Measurements from ENCODE around the gene PLXNB2.

PLXNB2 gene

GRCh38 chr22:50244420-50245213 lies 62.8 kb downstream of the PLXNB2 start, which contains the start of gene TUBGCP6:
Gene TUBGCP6 (minus strand): TSS chr22:50245023. CDS start chr22:50244459, 564 bp downstream.
- Mint-ChIP-seq H3K4me1 (peaks cover 78% of the 10 kb centered on the region), H3K9me3 (no peaks in the 10 kb centered on the region), H3K4me3 (peak within 1 kb of the TSS; percentile 99 to 100), H3K27ac (peak within 1 kb of the TSS; percentile 99 to 100), H3K27me3 (no peaks in the 10 kb centered on the region)
- ATAC-seq (peak; percentile 91), DNase-seq (peak; percentile 87 to 91)

GRCh38 chr22:50243685-50244419 lies 63.6 kb downstream of the PLXNB2 start:
- Mint-ChIP-seq H3K27ac (peak overlapping the region; percentile 99 to 100), H3K27me3 (no peaks in the 10 kb centered on the region), H3K4me3 (peak overlapping the region; percentile 99 to 100), H3K4me1 (peaks cover 74% of the 10 kb centered on the region), H3K9me3 (no peaks in the 10 kb centered on the region)
- ATAC-seq, result no peak
- DNase-seq, result no peak

DNA sequence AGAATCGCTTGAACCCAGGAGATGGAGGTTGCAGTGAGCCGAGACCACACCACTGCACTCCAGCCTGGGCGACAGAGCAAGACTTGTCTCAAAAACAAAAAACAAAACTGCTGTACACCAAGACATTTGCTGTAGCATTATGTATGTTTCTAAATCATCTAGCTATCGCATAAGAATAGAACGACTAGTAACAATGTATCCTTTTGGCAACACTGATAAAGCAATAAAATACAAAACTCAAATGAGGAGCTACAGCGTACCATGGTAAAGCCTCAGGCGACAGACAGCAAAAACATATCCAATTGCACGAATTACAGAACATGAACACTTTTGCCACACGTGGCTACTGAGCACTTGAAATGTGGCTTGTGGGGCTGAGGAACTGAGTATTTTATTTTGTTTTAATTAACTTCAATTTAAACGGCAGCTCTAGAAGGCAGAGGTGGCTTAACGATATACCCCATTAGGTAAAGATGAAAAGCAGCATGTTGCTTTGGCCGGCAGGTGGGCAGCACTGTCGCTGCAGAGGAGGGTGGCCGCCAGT lies 65.0 kb downstream of the PLXNB2 start:
- Mint-ChIP-seq H3K27ac (peak overlapping the region in 1 of 2 donors; percentile 42), H3K4me3 (peak overlapping the region; percentile 99 to 100), H3K4me1 (peaks cover 73% of the 10 kb centered on the region), H3K27me3 (no peaks in the 10 kb centered on the region), H3K9me3 (no peaks in the 10 kb centered on the region)
- no peak for ATAC-seq
- DNase-seq, result no peak

DNA sequence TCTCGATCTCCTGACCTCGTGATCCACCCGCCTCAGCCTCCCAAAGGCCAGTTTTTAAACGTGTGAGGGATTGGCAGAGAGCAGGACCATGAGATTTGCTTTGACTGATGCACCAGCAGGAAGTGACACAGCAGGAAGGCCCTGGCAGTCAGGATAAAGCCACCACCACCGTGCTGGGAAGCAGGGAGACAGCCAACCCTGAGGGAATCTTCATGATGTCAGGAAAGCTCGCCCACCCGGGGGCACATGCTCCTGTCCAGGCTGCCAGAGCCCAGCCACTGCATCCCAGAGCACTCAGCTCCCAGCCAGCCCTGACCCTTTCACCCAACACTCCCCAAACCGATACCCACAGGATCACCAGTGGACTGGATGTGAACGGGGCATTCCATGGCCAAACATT lies 68.7 kb downstream of the PLXNB2 start:
- peaks cover 71% of the 10 kb centered on the region for H3K4me1 Mint-ChIP-seq

DNA sequence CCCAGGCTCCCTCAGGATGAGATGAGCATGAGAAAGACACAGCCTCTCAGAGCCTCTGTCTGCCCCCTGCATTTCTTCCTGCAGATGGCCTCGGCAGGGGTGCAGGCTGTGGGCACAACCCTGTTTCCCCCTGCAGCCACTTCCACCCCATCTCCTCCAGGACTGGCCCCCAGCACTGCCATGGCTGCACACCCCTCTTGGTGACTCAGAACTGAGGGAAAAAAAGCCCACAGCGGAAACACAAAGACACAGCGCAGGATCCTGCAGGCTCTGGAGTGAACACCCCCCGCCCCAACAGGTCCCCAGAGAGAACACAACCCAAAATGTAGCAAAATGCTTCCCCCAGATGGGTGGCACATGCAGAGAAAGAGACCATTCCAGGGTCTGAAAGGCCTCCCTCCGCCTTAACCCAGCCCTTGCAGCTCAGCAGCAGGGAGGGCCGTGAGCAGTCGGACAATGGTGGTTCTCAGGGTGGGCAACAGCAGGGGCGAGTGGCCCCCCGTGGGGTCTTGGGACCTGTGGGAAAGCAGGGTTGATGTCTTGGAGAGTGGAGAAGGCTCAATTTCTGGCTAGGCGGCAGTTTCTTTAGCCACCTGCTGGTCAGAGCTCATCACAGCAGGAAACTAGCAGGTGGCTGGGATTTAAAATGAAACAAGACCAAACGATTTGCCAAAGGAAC lies 70.6 kb downstream of the PLXNB2 start:
- no peak overlapping the region for H3K4me3 Mint-ChIP-seq
- DNase-seq (peak in 1 of 2 donors; percentile 14), ATAC-seq (peak; percentile 7)
- H3K4me1 Mint-ChIP-seq, result peaks cover 55% of the 10 kb centered on the region
- no peaks in the 10 kb centered on the region for H3K27me3 Mint-ChIP-seq
- peaks cover 0 to 10% of the 10 kb centered on the region in 2 donors for H3K9me3 Mint-ChIP-seq
- peak overlapping the region in 1 of 2 donors; percentile 75 for H3K27ac Mint-ChIP-seq

More for the DNA sequence above, 68.7 kb downstream of the PLXNB2 start:
- no peak for ATAC-seq
- DNase-seq, result no peak
- Mint-ChIP-seq H3K4me3 (no peak overlapping the region), H3K9me3 (peaks cover 0 to 10% of the 10 kb centered on the region in 2 donors), H3K27ac (no peak overlapping the region), H3K27me3 (no peaks in the 10 kb centered on the region)

DNA sequence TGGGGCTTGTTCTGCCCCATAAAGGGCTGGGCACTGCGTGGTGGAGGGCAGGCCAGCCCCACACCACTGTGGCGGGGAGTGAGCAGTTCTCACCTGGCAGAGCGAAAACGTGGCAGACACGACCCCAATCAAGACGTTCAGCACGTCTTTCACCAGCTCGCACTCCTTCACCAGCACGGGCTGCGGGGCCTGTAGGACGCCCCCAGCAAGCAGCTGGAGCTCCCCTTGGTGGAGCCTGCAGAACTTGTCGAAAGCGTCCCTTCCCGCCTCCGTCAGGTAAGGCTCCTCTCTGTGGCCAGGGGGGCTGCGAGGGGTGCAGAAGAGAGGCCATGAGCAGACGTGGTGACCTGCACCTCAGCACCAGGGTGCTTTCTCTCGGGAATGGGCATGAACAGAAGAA lies 74.2 kb downstream of the PLXNB2 start:
- peaks cover 35% of the 10 kb centered on the region for H3K4me1 Mint-ChIP-seq
- no peaks in the 10 kb centered on the region for H3K27me3 Mint-ChIP-seq
- peaks cover 0 to 10% of the 10 kb centered on the region in 2 donors for H3K9me3 Mint-ChIP-seq
- DNase-seq (no peak), ATAC-seq (no peak)
- peak overlapping the region in 1 of 2 donors; percentile 67 for H3K27ac Mint-ChIP-seq
- no peak overlapping the region for H3K4me3 Mint-ChIP-seq

DNA sequence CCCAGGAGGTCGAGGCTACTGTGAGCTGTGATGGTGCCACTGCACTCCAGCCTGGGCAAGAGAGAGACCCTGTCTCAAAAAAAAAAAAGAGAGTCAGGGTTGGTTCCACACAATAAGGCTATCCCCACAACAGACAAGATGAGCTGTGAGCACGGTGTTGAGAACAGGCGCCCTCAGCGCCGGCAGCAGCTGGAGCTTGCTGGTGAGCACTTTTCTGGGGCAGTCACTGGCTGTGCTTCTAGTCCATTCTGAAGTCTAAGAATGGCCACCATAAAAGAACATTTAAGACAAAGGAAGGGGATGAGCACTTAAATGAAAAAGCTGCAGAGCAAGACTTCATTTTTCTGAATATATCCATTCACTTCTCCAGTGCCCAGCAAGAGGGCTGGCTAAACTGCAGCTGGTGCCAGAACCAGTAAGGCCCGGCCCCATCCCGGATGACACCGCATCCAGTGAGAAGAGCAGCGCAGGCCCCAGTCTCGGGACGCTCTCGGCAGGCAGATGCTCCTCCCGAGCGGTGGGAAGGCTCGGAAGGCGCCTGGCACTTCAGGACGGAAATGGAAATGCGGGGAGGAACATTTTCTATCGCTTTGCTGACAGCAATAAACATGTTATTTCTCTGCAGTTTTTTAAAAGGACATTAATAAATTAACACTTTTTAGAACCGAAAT lies 74.8 kb downstream of the PLXNB2 start:
- Mint-ChIP-seq H3K4me3 (no peak overlapping the region), H3K27ac (peak overlapping the region in 1 of 2 donors; percentile 71), H3K27me3 (no peaks in the 10 kb centered on the region), H3K9me3 (peaks cover 0 to 10% of the 10 kb centered on the region in 2 donors), H3K4me1 (peaks cover 32% of the 10 kb centered on the region)
- DNase-seq (no peak), ATAC-seq (no peak)

GRCh38 chr22:50229370-50229769 lies 78.1 kb downstream of the PLXNB2 start:
- Mint-ChIP-seq H3K4me1 (peaks cover 14% of the 10 kb centered on the region), H3K4me3 (no peak overlapping the region), H3K27me3 (no peaks in the 10 kb centered on the region), H3K9me3 (no peaks in the 10 kb centered on the region), H3K27ac (peak overlapping the region in 1 of 2 donors; percentile 69)
- ATAC-seq (no peak), DNase-seq (no peak)

GRCh38 chr22:50228366-50228765 lies 79.1 kb downstream of the PLXNB2 start:
- Mint-ChIP-seq H3K27me3 (no peaks in the 10 kb centered on the region), H3K27ac (peak overlapping the region in 1 of 2 donors; percentile 74), H3K4me3 (no peak overlapping the region), H3K9me3 (no peaks in the 10 kb centered on the region), H3K4me1 (peaks cover 6% of the 10 kb centered on the region)
- DNase-seq (no peak), ATAC-seq (no peak)

DNA sequence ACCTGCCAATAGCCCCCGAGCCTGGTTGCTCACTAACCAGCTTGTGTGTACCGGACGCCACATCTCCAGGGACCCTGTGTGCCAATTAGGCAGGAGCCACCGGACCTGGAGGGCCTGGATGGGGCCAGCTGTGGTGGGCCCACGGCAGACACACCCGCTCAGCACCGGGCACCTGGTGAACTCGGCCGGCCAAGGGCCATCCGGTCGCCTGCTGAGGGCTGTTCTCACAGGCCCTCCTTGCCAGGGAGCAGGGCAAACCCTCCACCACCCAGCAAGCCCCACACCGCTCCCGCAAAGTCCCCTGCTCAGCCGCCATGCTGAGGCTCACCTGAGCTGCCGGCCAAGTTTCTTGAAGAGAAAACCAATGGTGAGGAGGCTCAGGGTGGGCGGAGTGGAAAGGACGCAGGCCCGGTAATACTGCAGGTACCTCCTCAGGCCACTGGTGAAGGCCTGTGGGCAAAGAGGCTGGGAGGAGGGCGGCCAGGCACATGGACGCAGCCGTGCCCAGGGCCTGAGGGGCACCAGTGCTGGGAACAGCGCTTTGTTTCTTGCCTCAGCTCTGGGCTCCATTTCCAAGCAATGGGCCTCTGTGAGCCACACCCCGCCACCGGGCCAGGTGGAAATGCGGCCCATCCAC lies 79.7 kb downstream of the PLXNB2 start:
- Mint-ChIP-seq H3K27me3 (no peaks in the 10 kb centered on the region), H3K4me1 (peaks cover 6% of the 10 kb centered on the region), H3K27ac (peak overlapping the region in 1 of 2 donors; percentile 71), H3K9me3 (no peaks in the 10 kb centered on the region), H3K4me3 (no peak overlapping the region)
- DNase-seq, result no peak
- no peak for ATAC-seq

DNA sequence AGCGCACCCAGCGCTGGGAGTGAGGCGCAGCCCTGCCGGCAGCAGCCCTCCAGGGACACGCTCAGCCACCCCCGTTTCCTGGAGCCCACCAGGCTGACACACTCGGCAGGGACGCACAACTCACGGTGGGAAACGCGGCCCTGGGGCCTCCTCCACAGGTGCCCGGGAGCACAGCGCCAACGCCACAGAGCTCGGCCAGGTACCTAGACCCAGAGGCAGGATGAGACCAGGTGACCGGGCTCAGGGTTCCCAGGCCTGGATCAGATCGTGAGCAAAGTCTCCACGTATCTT lies 80.6 kb downstream of the PLXNB2 start:
- ATAC-seq, result no peak
- Mint-ChIP-seq H3K9me3 (no peaks in the 10 kb centered on the region), H3K27me3 (no peaks in the 10 kb centered on the region), H3K4me3 (no peak overlapping the region), H3K27ac (no peak overlapping the region), H3K4me1 (peaks cover 6% of the 10 kb centered on the region)
- no peak for DNase-seq

GRCh38 chr22:50226063-50226874 lies 81.2 kb downstream of the PLXNB2 start:
- Mint-ChIP-seq H3K27ac (peak overlapping the region in 1 of 2 donors; percentile 27), H3K4me3 (no peak overlapping the region), H3K27me3 (no peaks in the 10 kb centered on the region), H3K4me1 (peaks cover 6% of the 10 kb centered on the region), H3K9me3 (no peaks in the 10 kb centered on the region)
- DNase-seq, result no peak
- ATAC-seq, result peak; percentile 35

DNA sequence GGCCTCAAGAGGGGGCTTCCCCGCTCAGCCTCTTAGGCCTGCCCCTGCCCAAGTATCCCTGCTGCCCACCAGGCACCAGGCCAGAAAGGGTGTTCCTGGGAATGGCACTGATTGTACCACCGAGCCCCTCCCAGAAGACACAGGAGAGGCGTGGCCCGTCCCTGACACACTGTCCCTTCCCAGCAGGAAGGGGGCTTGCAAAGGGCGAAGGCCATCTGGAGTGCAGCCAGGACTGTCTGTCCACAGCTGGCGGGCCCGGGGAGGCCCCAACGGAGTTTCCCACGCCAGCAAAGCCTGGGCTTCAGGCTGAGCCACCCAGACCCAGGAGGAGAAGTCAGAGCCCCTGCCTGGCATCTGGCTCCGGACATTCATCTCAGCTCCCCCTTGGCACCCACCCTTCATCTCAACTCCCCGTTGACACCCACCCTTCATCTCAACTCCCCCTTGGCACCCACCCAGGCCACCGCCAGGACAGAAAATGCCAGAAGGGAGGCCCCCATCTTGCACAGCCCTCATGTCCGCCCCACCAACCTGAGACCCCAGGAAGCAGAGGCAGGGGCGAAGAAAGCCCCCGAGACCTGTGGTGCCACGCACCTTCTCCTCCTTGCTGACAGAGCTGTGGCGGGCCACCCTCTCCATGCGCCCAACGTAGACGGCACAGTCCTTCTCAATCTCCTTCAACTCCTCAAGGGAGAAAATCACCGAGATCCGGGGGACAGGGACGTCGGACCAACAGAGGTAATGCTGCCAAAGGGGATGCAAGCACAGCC lies 82.1 kb downstream of the PLXNB2 start:
- ATAC-seq (no peak), DNase-seq (no peak)
- Mint-ChIP-seq H3K27ac (peak overlapping the region in 1 of 2 donors; percentile 60), H3K4me1 (peaks cover 6% of the 10 kb centered on the region), H3K27me3 (no peaks in the 10 kb centered on the region), H3K9me3 (no peaks in the 10 kb centered on the region), H3K4me3 (no peak overlapping the region)

All from stimulated activated naive CD8-positive, alpha-beta T cell treated with anti-CD3 and anti-CD28 coated beads, Interleukin-15, amount 100 ng/mL, for 72 hours (primary cell).